ENCODE data around the gene INSIG1.
A peak's percentile ranks its signal among the peaks of the same experiment; 100 is the strongest.

INSIG1 gene

GRCh38 chr7:155266440-155266839, 31.2 kb upstream of the INSIG1 start:
- DNase-seq (ENCODE audit: low read depth in 2 of 2), result no peak

GRCh38 chr7:155267023-155267422, 30.7 kb upstream of the INSIG1 start:
- DNase-seq (ENCODE audit: low read depth in 2 of 2), result no peak

- DNase-seq (ENCODE audit: low read depth in 2 of 2), result no peak
These were observed 30.2 kb upstream of the INSIG1 start for GRCh38 chr7:155267436-155267835.

GRCh38 chr7:155268211-155268610, 29.5 kb upstream of the INSIG1 start:
- no peak for DNase-seq (ENCODE audit: low read depth in 2 of 2)

- DNase-seq (ENCODE audit: low read depth in 2 of 2), result no peak
These were observed 28.6 kb upstream of the INSIG1 start for GRCh38 chr7:155268921-155269650.

- DNase-seq (ENCODE audit: low read depth in 2 of 2), result no peak
These were observed 27.7 kb upstream of the INSIG1 start for GRCh38 chr7:155269766-155270585.

GRCh38 chr7:155270861-155271260, 26.8 kb upstream of the INSIG1 start:
- DNase-seq (ENCODE audit: low read depth in 2 of 2), result no peak

- DNase-seq (ENCODE audit: low read depth in 2 of 2), result no peak
These were observed 22.9 kb upstream of the INSIG1 start for GRCh38 chr7:155274633-155275355.

- DNase-seq (ENCODE audit: low read depth in 2 of 2), result no peak
These were observed 21.5 kb upstream of the INSIG1 start for GRCh38 chr7:155276042-155276799.

GRCh38 chr7:155276800-155277375, 20.8 kb upstream of the INSIG1 start:
- no peak for DNase-seq (ENCODE audit: low read depth in 2 of 2)

- peak in 1 of 2 donors; percentile 11 for DNase-seq (ENCODE audit: low read depth in 2 of 2)
These were observed 20.2 kb upstream of the INSIG1 start for GRCh38 chr7:155277385-155277994.

GRCh38 chr7:155278921-155279320, 18.8 kb upstream of the INSIG1 start:
- no peak for DNase-seq (ENCODE audit: low read depth in 2 of 2)

GRCh38 chr7:155279787-155280445, 17.8 kb upstream of the INSIG1 start:
- no peak for DNase-seq (ENCODE audit: low read depth in 2 of 2)

- DNase-seq (ENCODE audit: low read depth in 2 of 2), result peak; percentile 18
These were observed 17.0 kb upstream of the INSIG1 start for GRCh38 chr7:155280446-155281397.

- no peak for DNase-seq (ENCODE audit: low read depth in 2 of 2)
These were observed 16.2 kb upstream of the INSIG1 start for GRCh38 chr7:155281398-155281969.

GRCh38 chr7:155282671-155283070, 15.0 kb upstream of the INSIG1 start:
- no peak for DNase-seq (ENCODE audit: low read depth in 2 of 2)

GRCh38 chr7:155283565-155284194, 14.0 kb upstream of the INSIG1 start:
- no peak for DNase-seq (ENCODE audit: low read depth in 2 of 2)
